Fibroblast of lung (primary cell): ENCODE data around the gene COMT. TPM values are rescaled to one million over a fixed set of nuclear protein-coding genes. Genes with fewer than 3 reads are reported as not detected.

Source experiments
- DNase-seq, 2 donors: peaks; one replicate each; pipeline versions ENCODE4 v3.0.0 to v3.0.0-alpha.2; 2010; ENCODE audit warnings: low read depth in 2 of 2
- H2AFZ ChIP-seq: 2 replicates; pipeline ENCODE4 v1.5.1; 2012; ENCODE audit warnings: low read length, control low read depth, inconsistent platforms
- H3K27ac ChIP-seq: 2 replicates; pipeline ENCODE4 v1.5.1; 2011; ENCODE audit warnings: low read length, control low read depth; ENCODE audit not compliant: insufficient read depth
- H3K27me3 ChIP-seq: 2 replicates; pipeline ENCODE4 v1.5.1; 2011; ENCODE audit warnings: mild to moderate bottlenecking, low read length; ENCODE audit not compliant: control insufficient read depth, insufficient read depth
- H3K36me3 ChIP-seq: 2 replicates; pipeline ENCODE4 v1.5.1; 2011; ENCODE audit warnings: low read length; ENCODE audit not compliant: control insufficient read depth, insufficient read depth
- H3K4me1 ChIP-seq: 2 replicates; pipeline ENCODE4 v1.5.1; 2011; ENCODE audit warnings: low read length; ENCODE audit not compliant: control insufficient read depth, insufficient read depth; ENCODE audit errors: extremely low read depth
- H3K4me2 ChIP-seq: 2 replicates; pipeline ENCODE4 v1.5.1; 2011; ENCODE audit warnings: low read length, control low read depth; ENCODE audit not compliant: insufficient read depth; ENCODE audit errors: extremely low read depth
- H3K4me3 ChIP-seq, 4 experiments: fragments of 200-600 bp in 1 of 4; sonication (generic) in 1 of 4; replicated peaks in 1 of 4; 2 replicates each; pipeline ENCODE4 v1.5.1; 2011 to 2016; ENCODE audit warnings: low read length in 4 of 4, low read depth in 3 of 4, mild to moderate bottlenecking in 3 of 4, control low read depth in 2 of 4, inconsistent platforms in 1 of 4, mixed read lengths in 1 of 4; ENCODE audit not compliant: insufficient read depth in 1 of 4; ENCODE audit errors: control extremely low read depth in 1 of 4
- H3K79me2 ChIP-seq: 2 replicates; pipeline ENCODE4 v1.5.1; 2012; ENCODE audit warnings: mild to moderate bottlenecking, low read length, inconsistent platforms; ENCODE audit not compliant: control insufficient read depth, insufficient read depth
- H3K9ac ChIP-seq: 2 replicates; pipeline ENCODE4 v1.5.1; 2011; ENCODE audit warnings: mild to moderate bottlenecking, low read length, control low read depth; ENCODE audit not compliant: insufficient read depth
- H3K9me3 ChIP-seq: 2 replicates; pipeline ENCODE4 v1.5.1; 2012; ENCODE audit warnings: low read depth, low read length; ENCODE audit not compliant: control insufficient read depth, insufficient read depth
- H4K20me1 ChIP-seq: 2 replicates; pipeline ENCODE4 v1.5.1; 2011; ENCODE audit warnings: low read length; ENCODE audit not compliant: control insufficient read depth, insufficient read depth; ENCODE audit errors: extremely low read depth
- CTCF ChIP-seq, 2 donors: IDR thresholded peaks in 1 of 2; conservative IDR thresholded peaks in 1 of 2; 1 replicate in 1 of 2; 2 replicates in 1 of 2; pipeline ENCODE4 v1.5.1; 2011 to 2012; ENCODE audit warnings: low read length in 2 of 2, control low read depth in 1 of 2, inconsistent platforms in 1 of 2, low read depth in 1 of 2, mild to moderate bottlenecking in 1 of 2
- EZH2 ChIP-seq: IDR thresholded peaks from 2 replicates; pipeline ENCODE4 v1.5.1; 2012; ENCODE audit warnings: low read length, control low read depth, mild to moderate bottlenecking; ENCODE audit errors: missing control alignments
- polyA plus RNA-seq, 2 donors: library from polyadenylated mRNA; depleted of rRNA in 1 of 2; stranded (reverse) in 1 of 2; unstranded in 1 of 2; fragments of >200 nt; gene quantifications; 2 replicates each; pipeline ENCODE4 v1.2.1, GENCODE V29; 2011 to 2012; ENCODE audit warnings: missing spikeins in 1 of 2
- total RNA-seq: library from RNA; depleted of rRNA; stranded (reverse); fragments of >200 nt; gene quantifications from 2 replicates; pipeline ENCODE4 v1.2.1, GENCODE V29; 2014

Gene COMT
- total and polyA plus RNA-seq, 2 donors (not counting 1 experiment from before 2014, with no cell fraction given), result 208 to 305 TPM

DNA sequence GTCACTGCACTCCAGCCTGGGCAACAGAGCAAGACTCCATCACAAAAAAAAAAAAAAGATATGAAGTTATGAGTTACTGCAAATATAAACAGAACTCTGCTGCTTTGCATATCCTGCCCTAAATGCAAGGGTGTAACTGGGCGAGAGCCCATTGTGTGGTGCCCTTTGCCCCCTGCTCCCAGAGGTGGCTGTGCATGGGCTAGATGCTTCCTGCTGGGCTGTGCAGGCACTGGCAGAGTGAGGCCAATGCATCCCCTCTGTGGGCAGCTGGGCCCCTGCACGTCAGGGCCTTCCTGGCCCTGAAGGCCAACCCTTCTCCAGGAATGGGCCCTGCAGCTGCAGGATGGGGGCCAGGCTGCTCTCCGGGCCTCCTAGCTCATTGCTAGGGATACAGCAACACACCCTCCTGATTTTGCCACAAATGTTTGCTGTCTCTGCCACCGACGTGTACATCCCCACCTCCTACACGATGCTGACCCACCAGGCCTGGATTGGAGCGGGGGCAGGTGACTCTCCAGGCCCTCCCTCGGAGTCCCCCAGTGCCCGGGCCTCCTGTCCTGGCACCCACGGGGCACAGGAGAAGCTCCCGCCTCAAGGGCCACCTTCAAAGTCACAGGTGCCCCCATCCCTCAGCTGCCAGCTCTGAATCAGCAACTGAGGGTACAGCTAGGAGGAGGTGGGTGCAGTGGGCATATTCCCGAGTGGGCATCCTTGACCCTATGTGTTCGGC, 40.7 kb upstream of the COMT start:
- Histone ChIP-seq H3K4me1 (no peaks in the 10 kb centered on the region), H2AFZ (no peak overlapping the region), H3K4me2 (no peak overlapping the region), H3K27me3 (no peaks in the 10 kb centered on the region), H3K36me3 (peaks cover 2% of the 10 kb centered on the region), H3K9me3 (no peaks in the 10 kb centered on the region), H4K20me1 (no peaks in the 10 kb centered on the region), H3K27ac (no peak overlapping the region), H3K79me2 (no peaks in the 10 kb centered on the region), H3K4me3 (no peak overlapping the region), H3K9ac (no peak overlapping the region)
- DNase-seq, result no peak
- no peak for TF ChIP-seq EZH2
- no peak for TF ChIP-seq CTCF (conservative IDR thresholded peaks at IDR 0.05 in 1 of 2, IDR thresholded peaks at IDR 0.05 in 1 of 2; ENCODE audit: low read depth in 1 of 2, low read length in 2 of 2)

DNA sequence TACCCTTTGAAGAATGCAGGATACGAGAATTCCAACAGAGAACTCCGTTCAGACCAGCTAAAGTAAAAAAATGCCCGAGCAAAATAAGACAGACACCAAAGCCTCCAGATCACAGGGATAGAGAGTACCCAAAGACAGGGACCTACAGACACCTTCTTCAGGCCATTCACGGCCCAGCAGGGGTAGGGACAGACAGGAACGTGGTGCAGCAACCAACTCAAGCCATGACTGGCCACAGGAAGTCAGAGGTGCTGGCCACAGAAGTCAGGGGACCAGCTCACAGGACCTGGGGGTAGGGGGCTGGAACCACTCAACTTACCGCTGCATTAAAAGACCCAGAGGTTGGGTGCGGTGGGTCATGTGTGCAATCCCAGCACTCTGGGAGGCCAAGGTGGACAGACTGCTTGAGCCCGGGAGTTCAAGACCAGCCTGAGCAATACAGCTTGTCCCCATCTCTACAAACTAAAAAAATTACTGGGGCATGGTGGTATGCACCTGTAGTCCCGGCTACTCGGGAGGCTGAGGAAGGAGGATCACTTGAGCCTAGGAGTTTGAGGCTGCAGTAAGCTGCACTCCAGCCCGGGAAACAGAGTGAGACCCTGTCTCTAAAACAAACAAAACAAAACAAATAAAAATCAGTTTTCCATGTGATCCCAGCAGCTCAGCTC, 39.9 kb upstream of the COMT start:
- no peak for DNase-seq
- Histone ChIP-seq H3K27ac (no peak overlapping the region), H3K36me3 (peaks cover 2% of the 10 kb centered on the region), H3K79me2 (no peaks in the 10 kb centered on the region), H3K4me2 (no peak overlapping the region), H2AFZ (no peak overlapping the region), H3K4me1 (no peaks in the 10 kb centered on the region), H3K9ac (no peak overlapping the region), H3K27me3 (no peaks in the 10 kb centered on the region), H3K4me3 (no peak overlapping the region), H4K20me1 (no peaks in the 10 kb centered on the region), H3K9me3 (no peaks in the 10 kb centered on the region)
- TF ChIP-seq EZH2 (no peak), CTCF (conservative IDR thresholded peaks at IDR 0.05 in 1 of 2, IDR thresholded peaks at IDR 0.05 in 1 of 2; ENCODE audit: low read depth in 1 of 2, low read length in 2 of 2) (no peak)

GRCh38 chr22:19902245-19902715, 39.3 kb upstream of the COMT start:
- Histone ChIP-seq H3K27ac (no peak overlapping the region), H3K9ac (no peak overlapping the region), H4K20me1 (no peaks in the 10 kb centered on the region), H3K4me3 (no peak overlapping the region), H3K4me2 (no peak overlapping the region), H3K4me1 (no peaks in the 10 kb centered on the region), H2AFZ (no peak overlapping the region), H3K27me3 (no peaks in the 10 kb centered on the region), H3K79me2 (no peaks in the 10 kb centered on the region), H3K9me3 (no peaks in the 10 kb centered on the region), H3K36me3 (peaks cover 2% of the 10 kb centered on the region)
- no peak for TF ChIP-seq CTCF (conservative IDR thresholded peaks at IDR 0.05 in 1 of 2, IDR thresholded peaks at IDR 0.05 in 1 of 2; ENCODE audit: low read depth in 1 of 2, low read length in 2 of 2)
- TF ChIP-seq EZH2, result no peak
- DNase-seq, result no peak
